ENCODE measurements around the gene ANO5. TPM values are rescaled to one million over a fixed set of nuclear protein-coding genes. Genes with fewer than 3 reads are reported as not detected.

ANO5 gene
- polyA plus RNA-seq, 1 donor (not counting 4 experiments of a cell fraction or from before 2014, with no cell fraction given), result not detected

GRCh38 chr11:22162756-22163155 lies 30.1 kb upstream of the ANO5 start:
- no peaks in the 10 kb centered on the region for H3K79me2 ChIP-seq (ENCODE audit: control insufficient read depth, insufficient read depth, low read length)
- no peak for TF ChIP-seq EZH2 (IDR thresholded peaks at IDR 0.05; ENCODE audit: low read length)
- no peak for TF ChIP-seq CTCF (optimal IDR thresholded peaks at IDR 0.05 in 1 of 3, IDR thresholded peaks at IDR 0.05 in 1 of 3, conservative IDR thresholded peaks at IDR 0.05 in 1 of 3; ENCODE audit: extremely low read depth in 1 of 3, insufficient read depth in 2 of 3, low read length in 3 of 3)
- no peaks in the 10 kb centered on the region for H3K9me1 ChIP-seq (ENCODE audit: control insufficient read depth, extremely low read depth, insufficient read depth, low read length)
- FAIRE-seq (no peak), DNase-seq (ENCODE audit: low read depth, low spot score) (no peak)
- H3K9ac ChIP-seq (ENCODE audit: control insufficient read depth, extremely low read depth, insufficient read depth, low read length), result no peak overlapping the region
- H3K4me2 ChIP-seq (ENCODE audit: control insufficient read depth, extremely low read depth, insufficient read depth, low read depth, low read length), result no peak overlapping the region
- no peak overlapping the region for H3K27ac ChIP-seq (ENCODE audit: control insufficient read depth, insufficient read depth, low read length)
- H3K4me1 ChIP-seq (ENCODE audit: control insufficient read depth, extremely low read depth, insufficient read depth, low read length), result no peaks in the 10 kb centered on the region
- no peaks in the 10 kb centered on the region for H3K27me3 ChIP-seq (ENCODE audit: control insufficient read depth, extremely low read depth, insufficient read depth, low read length)
- no peaks in the 10 kb centered on the region for H3K9me3 ChIP-seq (ENCODE audit: control insufficient read depth, low read depth, low read length)
- no peaks in the 10 kb centered on the region for H3K36me3 ChIP-seq (ENCODE audit: control insufficient read depth in 2 of 2, extremely low read depth in 1 of 2, insufficient read depth in 2 of 2, low read length in 2 of 2)
- no peak overlapping the region for H3K4me3 ChIP-seq (ENCODE audit: control insufficient read depth in 2 of 3, extremely low read depth in 1 of 3, insufficient read depth in 2 of 3, low read depth in 1 of 3, low read length in 3 of 3)
- dilution Hi-C loops (cut with MboI; ENCODE audit: extremely low pct_ligation_motif_present, low sequenced_read_pairs), result no loop called here
- no peak overlapping the region for H2AFZ ChIP-seq (ENCODE audit: control insufficient read depth, low read length)
- no peaks in the 10 kb centered on the region for H4K20me1 ChIP-seq (ENCODE audit: control insufficient read depth, extremely low read depth, insufficient read depth, low read length)

GRCh38 chr11:22163394-22163797 lies 29.5 kb upstream of the ANO5 start:
- FAIRE-seq (no peak), DNase-seq (ENCODE audit: low read depth, low spot score) (no peak)
- Histone ChIP-seq H3K9me3 (ENCODE audit: control insufficient read depth, low read depth, low read length) (no peaks in the 10 kb centered on the region), H3K4me3 (ENCODE audit: control insufficient read depth in 2 of 3, extremely low read depth in 1 of 3, insufficient read depth in 2 of 3, low read depth in 1 of 3, low read length in 3 of 3) (no peak overlapping the region), H3K27ac (ENCODE audit: control insufficient read depth, insufficient read depth, low read length) (no peak overlapping the region), H3K9ac (ENCODE audit: control insufficient read depth, extremely low read depth, insufficient read depth, low read length) (no peak overlapping the region), H3K79me2 (ENCODE audit: control insufficient read depth, insufficient read depth, low read length) (no peaks in the 10 kb centered on the region), H4K20me1 (ENCODE audit: control insufficient read depth, extremely low read depth, insufficient read depth, low read length) (no peaks in the 10 kb centered on the region), H3K4me1 (ENCODE audit: control insufficient read depth, extremely low read depth, insufficient read depth, low read length) (no peaks in the 10 kb centered on the region), H3K36me3 (ENCODE audit: control insufficient read depth in 2 of 2, extremely low read depth in 1 of 2, insufficient read depth in 2 of 2, low read length in 2 of 2) (no peaks in the 10 kb centered on the region), H3K9me1 (ENCODE audit: control insufficient read depth, extremely low read depth, insufficient read depth, low read length) (no peaks in the 10 kb centered on the region), H3K27me3 (ENCODE audit: control insufficient read depth, extremely low read depth, insufficient read depth, low read length) (no peaks in the 10 kb centered on the region), H2AFZ (ENCODE audit: control insufficient read depth, low read length) (no peak overlapping the region), H3K4me2 (ENCODE audit: control insufficient read depth, extremely low read depth, insufficient read depth, low read depth, low read length) (no peak overlapping the region)
- TF ChIP-seq EZH2 (IDR thresholded peaks at IDR 0.05; ENCODE audit: low read length) (no peak), CTCF (optimal IDR thresholded peaks at IDR 0.05 in 1 of 3, IDR thresholded peaks at IDR 0.05 in 1 of 3, conservative IDR thresholded peaks at IDR 0.05 in 1 of 3; ENCODE audit: extremely low read depth in 1 of 3, insufficient read depth in 2 of 3, low read length in 3 of 3) (no peak)
- dilution Hi-C loops (cut with MboI; ENCODE audit: extremely low pct_ligation_motif_present, low sequenced_read_pairs), result no loop called here
